Mucosa of rectum (tissue), 2 donors: ENCODE measurements around the gene ALDH2.
"Not testable (repeated sequence)": the region's sequence is repeated elsewhere in the genome, so short reads cannot be mapped to it uniquely, and the experiment has no call there.

Experiments
- H3K27ac ChIP-seq, 2 donors: one replicate each; pipeline ENCODE4 v1.7.0; 2013; ENCODE audit warnings: inconsistent platforms in 2 of 2, low read depth in 2 of 2, low read length in 2 of 2
- H3K27me3 ChIP-seq, 2 donors: one replicate each; pipeline ENCODE4 v1.7.0; 2013; ENCODE audit warnings: low read length in 2 of 2; ENCODE audit not compliant: control insufficient read depth in 2 of 2, insufficient read depth in 2 of 2
- H3K36me3 ChIP-seq, 2 donors: one replicate each; pipeline ENCODE4 v1.7.0; 2013; ENCODE audit warnings: low read length in 2 of 2; ENCODE audit not compliant: control insufficient read depth in 2 of 2, insufficient read depth in 2 of 2
- H3K4me1 ChIP-seq, 2 donors: one replicate each; pipeline ENCODE4 v1.7.0; 2013; ENCODE audit warnings: low read length in 2 of 2, mild to moderate bottlenecking in 1 of 2; ENCODE audit not compliant: control insufficient read depth in 2 of 2, insufficient read depth in 2 of 2
- H3K4me3 ChIP-seq, 2 donors: one replicate each; pipeline ENCODE4 v1.7.0; 2013; ENCODE audit warnings: low read length in 2 of 2
- H3K9ac ChIP-seq, 2 donors: one replicate each; pipeline ENCODE4 v1.7.0; 2013; ENCODE audit warnings: low read length in 2 of 2, low read depth in 1 of 2, mild to moderate bottlenecking in 1 of 2
- H3K9me3 ChIP-seq, 2 donors: one replicate each; pipeline ENCODE4 v1.7.0; 2013; ENCODE audit warnings: low read length in 2 of 2; ENCODE audit not compliant: control insufficient read depth in 2 of 2
- donor health status: healthy.
- donor health status: Normal muscosa, but diverticular disease.

The ALDH2 gene

GRCh38 chr12:111822886-111823285 lies 56.2 kb downstream of the ALDH2 start:
- H3K4me3 ChIP-seq: no peak overlapping the region
- H3K9me3 ChIP-seq: no peaks in the 10 kb centered on the region
- no peak overlapping the region for H3K9ac ChIP-seq
- H3K36me3 ChIP-seq: no peaks in the 10 kb centered on the region
- no peaks in the 10 kb centered on the region for H3K27me3 ChIP-seq
- peaks cover 7 to 32% of the 10 kb centered on the region in 2 donors for H3K4me1 ChIP-seq
- peak overlapping the region in 1 of 2 donors; percentile 9 for H3K27ac ChIP-seq

GRCh38 chr12:111823891-111824290 lies 57.2 kb downstream of the ALDH2 start:
- Histone ChIP-seq H3K27ac (no peak overlapping the region), H3K4me1 (peaks cover 5 to 37% of the 10 kb centered on the region in 2 donors)

GRCh38 chr12:111824312-111824711 lies 57.6 kb downstream of the ALDH2 start:
- H3K27ac ChIP-seq, H3K9me3 ChIP-seq, H3K36me3 ChIP-seq, H3K4me3 ChIP-seq, H3K27me3 ChIP-seq, H3K9ac ChIP-seq: not testable (repeated sequence)
- peaks cover 5 to 33% of the 10 kb centered on the region in 2 donors for H3K4me1 ChIP-seq

More at GRCh38 chr12:111823891-111824290, 57.2 kb downstream of the ALDH2 start:
- Histone ChIP-seq H3K9ac (no peak overlapping the region), H3K36me3 (no peaks in the 10 kb centered on the region), H3K4me3 (no peak overlapping the region), H3K9me3 (no peaks in the 10 kb centered on the region), H3K27me3 (no peaks in the 10 kb centered on the region)

- H3K27ac ChIP-seq: no peak overlapping the region
- H3K27me3 ChIP-seq: no peaks in the 10 kb centered on the region
- H3K9me3 ChIP-seq: no peaks in the 10 kb centered on the region
- no peak overlapping the region for H3K9ac ChIP-seq
- H3K36me3 ChIP-seq: no peaks in the 10 kb centered on the region
- peaks cover 5 to 23% of the 10 kb centered on the region in 2 donors for H3K4me1 ChIP-seq
- H3K4me3 ChIP-seq: no peak overlapping the region
Observed at GRCh38 chr12:111825509-111825908, 58.8 kb downstream of the ALDH2 start.

GRCh38 chr12:111826316-111826715 lies 59.6 kb downstream of the ALDH2 start:
- Histone ChIP-seq H3K9ac (no peak overlapping the region), H3K9me3 (no peaks in the 10 kb centered on the region), H3K4me1 (peaks cover 5 to 20% of the 10 kb centered on the region in 2 donors), H3K27me3 (no peaks in the 10 kb centered on the region), H3K36me3 (no peaks in the 10 kb centered on the region), H3K4me3 (no peak overlapping the region), H3K27ac (no peak overlapping the region)

GRCh38 chr12:111826992-111827391 lies 60.3 kb downstream of the ALDH2 start:
- Histone ChIP-seq H3K4me3 (no peak overlapping the region), H3K27me3 (no peaks in the 10 kb centered on the region), H3K27ac (no peak overlapping the region), H3K4me1 (peaks cover 5 to 17% of the 10 kb centered on the region in 2 donors), H3K36me3 (no peaks in the 10 kb centered on the region), H3K9me3 (no peaks in the 10 kb centered on the region), H3K9ac (no peak overlapping the region)

- peaks cover 5 to 17% of the 10 kb centered on the region in 2 donors for H3K4me1 ChIP-seq
Observed at GRCh38 chr12:111827907-111828306, 61.2 kb downstream of the ALDH2 start.

GRCh38 chr12:111828338-111828979 lies 61.7 kb downstream of the ALDH2 start:
- H3K4me3 ChIP-seq: no peak overlapping the region
- H3K4me1 ChIP-seq: peaks cover 5 to 13% of the 10 kb centered on the region in 2 donors
- H3K27me3 ChIP-seq: no peaks in the 10 kb centered on the region
- H3K9ac ChIP-seq: no peak overlapping the region
- peak overlapping the region; percentile 17 to 65 for H3K27ac ChIP-seq
- H3K9me3 ChIP-seq: no peaks in the 10 kb centered on the region
- H3K36me3 ChIP-seq: no peaks in the 10 kb centered on the region

More at GRCh38 chr12:111827907-111828306, 61.2 kb downstream of the ALDH2 start:
- Histone ChIP-seq H3K36me3 (no peaks in the 10 kb centered on the region), H3K9me3 (no peaks in the 10 kb centered on the region), H3K4me3 (no peak overlapping the region), H3K27ac (peak overlapping the region; percentile 17 to 82), H3K9ac (no peak overlapping the region), H3K27me3 (no peaks in the 10 kb centered on the region)

- H3K9me3 ChIP-seq, H3K4me3 ChIP-seq, H3K9ac ChIP-seq, H3K36me3 ChIP-seq, H3K27ac ChIP-seq, H3K27me3 ChIP-seq, H3K4me1 ChIP-seq: not testable (repeated sequence)
Observed at GRCh38 chr12:111829635-111830034, 62.9 kb downstream of the ALDH2 start.

- Histone ChIP-seq H3K9ac (peak overlapping the region in 1 of 2 donors; percentile 4), H3K27ac (peak overlapping the region; percentile 23 to 42), H3K4me3 (peak overlapping the region in 1 of 2 donors; percentile 39)
- H3K9me3 ChIP-seq, H3K27me3 ChIP-seq, H3K4me1 ChIP-seq, H3K36me3 ChIP-seq: not testable (repeated sequence)
Observed at GRCh38 chr12:111834740-111835386, 68.1 kb downstream of the ALDH2 start.
